Upper lobe of right lung (tissue), 1 donor: ENCODE measurements around the gene UBAC2. TPM values are rescaled to one million over a fixed set of nuclear protein-coding genes. Genes with fewer than 3 reads are reported as not detected.
"Not testable (repeated sequence)": the region's sequence is repeated elsewhere in the genome, so short reads cannot be mapped to it uniquely, and the experiment has no call there.

Experiments
- ATAC-seq: fragments of 200-7000 bp; cut with Tn5 transposase; one replicate; pipeline ENCODE4 v1.9.1; 2020; ENCODE audit warnings: mild to moderate bottlenecking, moderate library complexity
- DNase-seq: peaks from one replicate; pipeline ENCODE4 v3.0.0-alpha.2; 2020
- H3K27ac ChIP-seq: fragments of 200-600 bp; one replicate; pipeline ENCODE4 v1.8.0; 2022
- H3K27me3 ChIP-seq: fragments of 200-600 bp; one replicate; pipeline ENCODE4 v1.8.0; 2022; ENCODE audit warnings: mild to moderate bottlenecking
- H3K36me3 ChIP-seq: fragments of 200-600 bp; one replicate; pipeline ENCODE4 v1.8.0; 2022
- H3K4me1 ChIP-seq: fragments of 200-600 bp; one replicate; pipeline ENCODE4 v1.8.0; 2022
- H3K4me3 ChIP-seq: fragments of 200-600 bp; one replicate; pipeline ENCODE4 v1.8.0; 2022; ENCODE audit warnings: mild to moderate bottlenecking
- H3K9me3 ChIP-seq: fragments of 200-600 bp; one replicate; pipeline ENCODE4 v1.8.0; 2022
- intact Hi-C: fragments of 100-400 bp; cut with DNase I; formaldehyde crosslinking; loops from one replicate; pipeline ENCODE4 v1.11.0; 2022
- total RNA-seq: library from RNA; stranded (reverse); fragmentation: NEBNext Ultra II Directional; extraction: Animal tissue kit (Norgen Biotek cat#: 25700); gene quantifications from one replicate; pipeline ENCODE4 v1.2.1, GENCODE V29; 2021
- TF ChIP-seq, protein P1 (sequence below): fragments of 200-600 bp; IDR thresholded peaks from one replicate; pipeline ENCODE4 v1.8.0; 2022; ENCODE audit warnings: antibody characterized with exemption
- donor health status: DM: no; HTN: yes; CAD: no; lungs with severe emphysema.

Gene UBAC2
- total RNA-seq, 1 donor from 2014 or later = 50.2 TPM

DNA sequence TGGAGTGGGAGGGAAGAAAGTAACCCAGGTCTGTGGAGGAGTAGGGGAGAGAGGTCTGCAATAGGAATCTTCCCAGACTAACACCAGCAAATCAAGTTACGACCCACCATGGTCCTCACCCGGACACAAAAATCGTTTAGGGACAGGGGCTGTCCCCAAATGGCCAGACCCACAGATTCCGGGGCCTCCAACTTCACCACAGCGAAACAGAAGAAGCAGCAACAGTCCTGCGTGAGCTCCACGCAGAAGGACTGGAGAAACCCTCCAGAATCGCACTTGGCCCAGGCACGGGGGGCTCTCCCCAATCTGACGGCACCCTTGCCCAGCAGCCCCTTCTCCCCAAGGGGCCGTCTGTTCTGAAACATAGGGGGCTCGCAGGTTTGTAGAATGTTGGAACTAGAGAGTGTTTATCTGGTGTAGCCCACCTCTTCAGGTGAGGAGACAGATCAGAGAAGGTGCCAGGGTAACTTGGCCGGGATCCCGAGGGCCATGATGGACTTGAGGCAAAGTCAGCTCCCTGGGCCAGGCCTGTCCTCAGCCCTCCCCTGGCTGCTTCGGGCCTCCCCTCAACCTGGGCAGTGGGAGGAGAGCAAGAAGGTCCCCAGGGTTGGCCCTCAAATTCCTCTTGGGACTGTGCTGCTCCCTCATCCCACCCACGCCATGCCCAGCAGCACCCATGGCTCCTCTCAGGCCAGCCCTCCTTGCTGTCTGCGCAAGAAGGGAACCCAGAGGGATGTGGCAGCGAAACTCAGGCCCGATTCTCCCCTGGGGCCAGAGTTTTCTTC, 189.1 kb downstream of the UBAC2 start:
- no peaks in the 10 kb centered on the region for H3K4me1 ChIP-seq
- intact Hi-C loops = no loop called here
- ATAC-seq (no peak), DNase-seq (no peak)
- peaks cover 19% of the 10 kb centered on the region for H3K36me3 ChIP-seq
- no peak overlapping the region for H3K27ac ChIP-seq
- no peaks in the 10 kb centered on the region for H3K9me3 ChIP-seq
- no peak overlapping the region for H3K4me3 ChIP-seq
- TF ChIP-seq, protein P1, sequence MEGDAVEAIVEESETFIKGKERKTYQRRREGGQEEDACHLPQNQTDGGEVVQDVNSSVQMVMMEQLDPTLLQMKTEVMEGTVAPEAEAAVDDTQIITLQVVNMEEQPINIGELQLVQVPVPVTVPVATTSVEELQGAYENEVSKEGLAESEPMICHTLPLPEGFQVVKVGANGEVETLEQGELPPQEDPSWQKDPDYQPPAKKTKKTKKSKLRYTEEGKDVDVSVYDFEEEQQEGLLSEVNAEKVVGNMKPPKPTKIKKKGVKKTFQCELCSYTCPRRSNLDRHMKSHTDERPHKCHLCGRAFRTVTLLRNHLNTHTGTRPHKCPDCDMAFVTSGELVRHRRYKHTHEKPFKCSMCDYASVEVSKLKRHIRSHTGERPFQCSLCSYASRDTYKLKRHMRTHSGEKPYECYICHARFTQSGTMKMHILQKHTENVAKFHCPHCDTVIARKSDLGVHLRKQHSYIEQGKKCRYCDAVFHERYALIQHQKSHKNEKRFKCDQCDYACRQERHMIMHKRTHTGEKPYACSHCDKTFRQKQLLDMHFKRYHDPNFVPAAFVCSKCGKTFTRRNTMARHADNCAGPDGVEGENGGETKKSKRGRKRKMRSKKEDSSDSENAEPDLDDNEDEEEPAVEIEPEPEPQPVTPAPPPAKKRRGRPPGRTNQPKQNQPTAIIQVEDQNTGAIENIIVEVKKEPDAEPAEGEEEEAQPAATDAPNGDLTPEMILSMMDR = no peak
- H3K27me3 ChIP-seq = no peaks in the 10 kb centered on the region

DNA sequence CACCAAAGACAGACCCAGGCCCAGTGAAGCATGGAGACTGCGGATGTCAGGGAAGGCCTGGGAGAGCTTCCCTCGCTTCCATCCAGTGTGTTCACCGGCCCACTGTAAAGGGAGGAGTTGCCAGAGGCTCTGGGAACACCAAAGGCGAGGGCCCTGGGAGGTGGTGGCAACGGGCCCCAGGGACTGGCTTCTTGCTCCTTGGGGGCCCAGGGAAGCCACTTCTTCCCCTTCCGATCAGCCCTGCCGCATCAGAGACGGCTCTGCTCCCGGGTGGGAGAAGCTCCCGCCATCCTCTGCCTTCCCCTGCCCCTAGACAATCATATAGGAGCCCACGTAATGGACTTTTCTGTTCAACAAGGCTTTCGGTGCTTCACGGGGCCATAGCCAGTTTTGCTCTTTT, 189.9 kb downstream of the UBAC2 start:
- Histone ChIP-seq H3K9me3 (no peaks in the 10 kb centered on the region), H3K36me3 (peaks cover 12% of the 10 kb centered on the region), H3K27me3 (no peaks in the 10 kb centered on the region), H3K4me1 (no peaks in the 10 kb centered on the region), H3K4me3 (no peak overlapping the region), H3K27ac (no peak overlapping the region)
- no peak for ATAC-seq
- TF ChIP-seq, protein P1 = no peak
- intact Hi-C loops = no loop called here
- no peak for DNase-seq

DNA sequence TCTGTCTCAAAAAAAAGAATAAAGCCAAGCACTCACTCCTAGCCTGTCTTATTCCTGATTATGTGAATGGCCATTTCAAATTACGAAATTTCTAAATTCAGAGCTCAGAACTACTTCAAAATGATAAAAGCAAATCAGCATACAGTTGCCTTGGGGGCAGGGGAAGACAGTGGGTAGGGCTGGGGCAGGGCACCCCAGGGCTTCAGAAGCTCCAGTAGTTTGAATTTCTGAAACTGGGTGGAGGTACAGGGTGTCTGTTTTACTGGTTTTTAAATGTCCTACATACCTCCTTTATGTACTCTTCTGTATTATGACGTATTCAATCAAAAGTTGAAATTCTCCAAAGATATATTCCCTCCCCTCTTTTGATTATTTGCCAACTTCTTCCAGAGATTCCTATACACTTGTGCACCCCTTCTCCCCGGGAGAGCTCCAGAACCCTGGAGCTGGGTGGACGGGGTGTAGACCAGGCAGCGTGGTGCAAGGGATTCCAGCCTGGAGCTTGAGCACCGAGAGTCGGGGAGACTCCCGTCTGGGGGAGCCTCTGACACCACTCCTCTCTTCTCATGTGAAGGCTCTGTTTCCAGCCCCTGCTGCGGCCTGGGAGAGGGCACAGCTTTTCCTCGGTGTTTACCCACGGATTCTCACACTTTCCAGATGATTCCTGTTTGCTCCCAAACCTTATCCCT, 191.3 kb downstream of the UBAC2 start:
- ATAC-seq = no peak
- H3K4me1 ChIP-seq = no peaks in the 10 kb centered on the region
- peaks cover under 1% of the 10 kb centered on the region for H3K36me3 ChIP-seq
- no peak overlapping the region for H3K4me3 ChIP-seq
- no peaks in the 10 kb centered on the region for H3K27me3 ChIP-seq
- intact Hi-C loops = no loop called here
- DNase-seq = no peak
- TF ChIP-seq, protein P1 = no peak
- no peak overlapping the region for H3K27ac ChIP-seq
- no peaks in the 10 kb centered on the region for H3K9me3 ChIP-seq

DNA sequence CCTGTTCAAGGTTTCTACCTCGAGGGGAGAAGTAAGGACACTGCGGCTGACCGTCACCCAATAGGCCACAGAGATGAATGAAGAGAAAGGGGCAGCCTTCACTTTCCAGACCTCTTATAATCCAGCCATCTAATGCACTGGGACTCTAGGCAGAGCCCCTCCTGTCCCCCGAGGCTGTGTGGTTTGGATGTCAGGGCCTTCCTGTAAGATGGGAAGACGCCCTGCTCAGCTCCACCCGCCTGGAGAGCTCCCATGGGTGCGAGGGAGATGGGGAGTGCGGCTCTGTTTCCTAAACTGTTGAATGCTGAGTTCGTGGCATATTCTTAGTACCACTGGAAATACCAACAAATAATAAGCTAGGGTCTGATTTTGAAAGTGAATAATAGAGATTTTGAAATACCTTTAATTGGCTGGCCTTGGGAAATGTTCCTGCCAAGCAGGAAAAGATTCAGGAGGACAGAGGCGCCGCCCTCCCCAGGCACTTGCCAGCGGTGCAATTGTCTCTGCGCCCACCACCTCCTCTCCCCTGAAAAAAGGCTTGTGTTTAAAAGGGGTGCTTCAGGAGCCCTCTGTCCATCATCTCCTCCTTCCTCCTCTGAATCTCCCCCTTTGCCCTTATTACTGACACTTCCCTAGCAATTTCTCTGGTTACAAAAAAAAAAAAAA, 191.9 kb downstream of the UBAC2 start:
- Histone ChIP-seq H3K9me3 (no peaks in the 10 kb centered on the region), H3K27ac (no peak overlapping the region), H3K4me1 (no peaks in the 10 kb centered on the region), H3K4me3 (no peak overlapping the region), H3K36me3 (no peaks in the 10 kb centered on the region), H3K27me3 (no peaks in the 10 kb centered on the region)
- TF ChIP-seq, protein P1 = no peak
- ATAC-seq (no peak), DNase-seq (no peak)
- intact Hi-C loops = no loop called here

DNA sequence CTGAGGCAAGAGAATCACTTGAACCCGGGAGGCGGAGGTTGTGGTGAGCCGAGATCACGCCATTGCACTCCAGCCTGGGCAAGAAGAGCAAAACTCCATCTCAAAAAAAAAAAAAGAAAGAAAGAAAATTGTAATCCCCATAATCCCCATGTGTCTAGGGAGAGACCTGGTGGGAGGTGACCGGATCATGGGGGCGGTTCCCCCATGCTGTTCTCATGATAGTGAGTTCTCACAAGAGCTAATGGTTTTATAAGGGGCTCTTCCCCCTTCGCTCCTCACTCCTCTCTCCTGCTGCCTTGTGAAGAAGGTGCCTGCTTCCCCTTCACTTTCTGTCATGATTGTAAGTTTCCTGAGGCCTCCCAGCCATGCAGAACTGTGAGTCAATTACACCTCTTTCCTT, 192.7 kb downstream of the UBAC2 start:
- intact Hi-C loops, DNase-seq, H3K27me3 ChIP-seq, H3K9me3 ChIP-seq, H3K27ac ChIP-seq, H3K36me3 ChIP-seq, H3K4me3 ChIP-seq, ATAC-seq, H3K4me1 ChIP-seq: not testable (repeated sequence)
